A549 (cell line): ENCODE measurements around the gene TENM3. TPM values are rescaled to one million over a fixed set of nuclear protein-coding genes. Genes with fewer than 3 reads are reported as not detected.

Experiments
- ATAC-seq, 2 experiments: fragments of 200-7000 bp in 1 of 2; fragments of >200 bp in 1 of 2; cut with Nextera tagmentation in 1 of 2; cut with Tn5 transposase in 1 of 2; 3 replicates each; pipeline versions ENCODE4 v1.8.0 to v1.9.1; 2018 to 2020; ENCODE audit warnings: mild to moderate bottlenecking in 1 of 2, moderate library complexity in 1 of 2
- CTCF ChIA-PET: fragments of 300-600 bp; sonication (Branson Sonifier 250); formaldehyde crosslinking; extraction: SDS; loops from one replicate; lab custom pipeline; 2021; ENCODE audit warnings: antibody characterized with exemption, inconsistent platforms; lab: Yijun Ruan, JAX
- POLR2A ChIA-PET: fragments of 350-600 bp; formaldehyde crosslinking; extraction: SDS; loops from one replicate; lab custom pipeline; 2021; ENCODE audit warnings: antibody characterized with exemption, inconsistent platforms; lab: Yijun Ruan, JAX
- DNase-seq, 2 experiments: peaks; one replicate each; pipeline versions ENCODE4 v3.0.0 to v3.0.0-alpha.2; 2011 to 2016; ENCODE audit warnings: low read depth in 1 of 2, low spot score in 1 of 2
- FAIRE-seq: peaks from 2 replicates; lab custom pipeline; 2011; peaks lifted over from hg19 to GRCh38; lab: Jason Lieb, UNC
- H3K27ac ChIP-seq, 2 experiments: fragments of >200 bp; sonication (Bioruptor Twin); formaldehyde crosslinking; 3 replicates each; pipeline ENCODE4 v1.5.1; 2016 to 2017
- H3K4me1 ChIP-seq: fragments of >200 bp; sonication (Bioruptor Twin); formaldehyde crosslinking; 3 replicates; pipeline ENCODE4 v1.6.1; 2016
- H3K4me2 ChIP-seq: fragments of >200 bp; sonication (Bioruptor Twin); formaldehyde crosslinking; 3 replicates; pipeline ENCODE4 v1.6.1; 2016
- H3K4me3 ChIP-seq: fragments of >200 bp; sonication (Bioruptor Twin); formaldehyde crosslinking; 3 replicates; pipeline ENCODE4 v1.5.1; 2016
- H3K9me3 ChIP-seq: fragments of >200 bp; sonication (Bioruptor Twin); formaldehyde crosslinking; 3 replicates; pipeline ENCODE4 v1.6.1; 2016
- ATOH8 ChIP-seq: fragments of 250-450 bp; sonication (Bioruptor Pico); IDR thresholded peaks from 2 replicates; pipeline ENCODE4 v1.5.0; 2020; ENCODE audit warnings: low read depth, mild to moderate bottlenecking, moderate library complexity
- BCL3 ChIP-seq: fragments of >200 bp; sonication (Bioruptor Twin); formaldehyde crosslinking; IDR thresholded peaks from 3 replicates; pipeline ENCODE4 v1.6.1; 2016
- BHLHE40 ChIP-seq: IDR thresholded peaks from 2 replicates; pipeline ENCODE4 v1.6.1; 2012; ENCODE audit warnings: low read depth, low read length, inconsistent platforms
- CBX2 ChIP-seq: fragments of 200-600 bp; sonication (generic); IDR thresholded peaks from 2 replicates; pipeline ENCODE4 v1.6.1; 2016; ENCODE audit warnings: low read depth, mild to moderate bottlenecking, borderline replicate concordance
- CHD2 ChIP-seq: fragments of 150-350 bp; IDR thresholded peaks from 2 replicates; pipeline ENCODE4 v1.6.1; 2014; ENCODE audit warnings: low read length; ENCODE audit not compliant: partially characterized antibody
- CTCF ChIP-seq: fragments of >200 bp; sonication (Bioruptor Twin); formaldehyde crosslinking; IDR thresholded peaks from 3 replicates; pipeline ENCODE4 v1.5.1; 2016
- E2F6 ChIP-seq: IDR thresholded peaks from 2 replicates; pipeline ENCODE4 v1.6.1; 2012; ENCODE audit warnings: low read depth, borderline replicate concordance
- EHF ChIP-seq: fragments of 250-450 bp; sonication (Bioruptor Pico); IDR thresholded peaks from 2 replicates; pipeline ENCODE4 v1.5.0; 2020; ENCODE audit warnings: mild to moderate bottlenecking
- FOSL2 ChIP-seq, 2 experiments: fragments of 450-650 bp in 1 of 2; fragments of >200 bp in 1 of 2; sonication (Bioruptor Twin) in 1 of 2; formaldehyde crosslinking; IDR thresholded peaks; 2 replicates each; pipeline versions ENCODE4 v1.5.0 to v1.6.1; 2016 to 2020; ENCODE audit warnings: mild to moderate bottlenecking in 1 of 2, moderate library complexity in 1 of 2
- FOXS1 ChIP-seq: fragments of 250-450 bp; sonication (Bioruptor Pico); IDR thresholded peaks from 2 replicates; pipeline ENCODE4 v1.5.0; 2020; ENCODE audit warnings: mild to moderate bottlenecking, moderate library complexity
- HEYL ChIP-seq: fragments of 250-450 bp; sonication (Bioruptor Pico); IDR thresholded peaks from 2 replicates; pipeline ENCODE4 v1.8.0; 2021; ENCODE audit warnings: mild to moderate bottlenecking, moderate library complexity
- HOXA7 ChIP-seq: fragments of 250-450 bp; sonication (Bioruptor Pico); IDR thresholded peaks from 2 replicates; pipeline ENCODE4 v1.5.0; 2020; ENCODE audit warnings: mild to moderate bottlenecking, moderate library complexity
- HOXB13 ChIP-seq: fragments of 250-450 bp; sonication (Bioruptor Pico); IDR thresholded peaks from 2 replicates; pipeline ENCODE4 v1.5.0; 2020; ENCODE audit warnings: low read depth, mild to moderate bottlenecking, moderate library complexity
- JUNB ChIP-seq: fragments of >200 bp; sonication (Bioruptor Twin); formaldehyde crosslinking; IDR thresholded peaks from 2 replicates; pipeline ENCODE4 v1.6.1; 2016
- KDM5A ChIP-seq: fragments of 200-600 bp; sonication (generic); IDR thresholded peaks from 2 replicates; pipeline ENCODE4 v1.6.1; 2016; ENCODE audit warnings: antibody characterized with exemption, mild to moderate bottlenecking
- MAFK ChIP-seq: fragments of 450-650 bp; IDR thresholded peaks from 2 replicates; pipeline ENCODE4 v1.6.1; 2014; ENCODE audit not compliant: partially characterized antibody
- MAZ ChIP-seq: fragments of 150-350 bp; IDR thresholded peaks from 2 replicates; pipeline ENCODE4 v1.6.1; 2014; ENCODE audit warnings: antibody characterized with exemption, low read depth, low read length, borderline replicate concordance
- NPAS2 ChIP-seq: fragments of 250-450 bp; sonication (Bioruptor Pico); IDR thresholded peaks from 2 replicates; pipeline ENCODE4 v1.8.0; 2022; ENCODE audit warnings: mild to moderate bottlenecking, moderate library complexity, borderline replicate concordance
- RAD21 ChIP-seq, 2 experiments: fragments of >200 bp in 1 of 2; sonication (Bioruptor Twin) in 1 of 2; formaldehyde crosslinking in 1 of 2; IDR thresholded peaks in 1 of 2; conservative IDR thresholded peaks in 1 of 2; 2 replicates in 1 of 2; 3 replicates in 1 of 2; pipeline ENCODE4 v1.6.1; 2012 to 2018; ENCODE audit warnings: inconsistent platforms in 1 of 2
- RCOR1 ChIP-seq: fragments of 150-350 bp; IDR thresholded peaks from 2 replicates; pipeline ENCODE4 v1.6.1; 2014; ENCODE audit warnings: antibody characterized with exemption, low read length, low read depth
- RFX5 ChIP-seq: fragments of 450-650 bp; IDR thresholded peaks from 2 replicates; pipeline ENCODE4 v1.7.1; 2014; ENCODE audit warnings: antibody characterized with exemption, mild to moderate bottlenecking, moderate library complexity
- TFCP2L1 ChIP-seq: fragments of 250-450 bp; sonication (Bioruptor Pico); IDR thresholded peaks from 2 replicates; pipeline ENCODE4 v1.5.0; 2021; ENCODE audit warnings: mild to moderate bottlenecking
- ZNF302 ChIP-seq: fragments of 250-450 bp; sonication (Bioruptor Pico); IDR thresholded peaks from 2 replicates; pipeline ENCODE4 v1.9.0; 2021; ENCODE audit warnings: inconsistent platforms, mild to moderate bottlenecking, moderate library complexity
- WGBS: methylation state at CpG from one replicate; pipeline ENCODE4 v1.1.6; 2017; ENCODE audit errors: missing lambda C conversion rate; 5-methylcytosine and 5-hydroxymethylcytosine counted together
- polyA plus RNA-seq, 4 experiments: library from polyadenylated mRNA; depleted of rRNA in 3 of 4; stranded (reverse); fragments of >200 nt; fragmentation: RNase III in 1 of 4; extraction: RNeasy Plus Mini Kit Qiagen cat#74134 plus additional on column Dnase treatment in 1 of 4; gene quantifications; 2 replicates in 3 of 4; 3 replicates in 1 of 4; pipeline ENCODE4 v1.2.3, GENCODE V29; 2011 to 2017
- TF ChIP-seq, protein P1 (sequence below): fragments of 250-450 bp; sonication (Bioruptor Pico); IDR thresholded peaks from 2 replicates; pipeline ENCODE4 v1.5.0; 2021; ENCODE audit warnings: mild to moderate bottlenecking, moderate library complexity, borderline replicate concordance
- TF ChIP-seq, protein P2 (sequence below): fragments of >200 bp; sonication (Bioruptor Twin); formaldehyde crosslinking; IDR thresholded peaks from 2 replicates; pipeline ENCODE4 v1.6.1; 2016
- TF ChIP-seq, protein P3 (sequence below): fragments of 200-600 bp; sonication (generic); IDR thresholded peaks from 2 replicates; pipeline ENCODE4 v1.6.1; 2016; ENCODE audit warnings: antibody characterized with exemption, mild to moderate bottlenecking, moderate library complexity

The TENM3 gene
- polyA plus RNA-seq, 2 of the 4 experiments (the other 2 are of a cell fraction), result 2.4 to 7.3 TPM

DNA sequence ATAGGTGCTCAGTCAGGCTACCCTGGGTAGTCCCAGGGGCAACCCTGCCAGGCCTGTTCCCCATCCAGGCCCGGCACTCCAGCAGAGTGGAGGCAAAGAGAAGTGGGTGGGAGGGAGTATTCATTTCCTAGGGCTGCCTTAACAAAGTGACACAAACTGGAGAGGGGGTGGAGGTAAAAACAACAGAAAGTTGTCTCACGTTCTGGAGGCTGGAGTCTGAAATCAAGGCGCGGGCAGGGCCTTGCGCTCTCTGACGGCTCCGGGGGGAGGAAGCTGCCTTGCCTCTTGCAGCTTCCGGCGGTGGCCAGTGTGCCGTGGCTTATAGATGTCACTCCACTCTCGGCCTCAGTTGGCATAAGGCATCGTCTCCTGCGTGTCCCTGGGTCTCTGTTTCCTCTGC, 583.2 kb downstream of the TENM3 start:
- 90% methylated on average over 12 of the region's 13 CpGs for WGBS
- no peak for ATAC-seq
- H3K4me1 ChIP-seq, result no peaks in the 10 kb centered on the region
- no peak overlapping the region for H3K4me2 ChIP-seq
- no peak for FAIRE-seq
- ChIA-PET CTCF (no interaction called here), POLR2A (no interaction called here)
- no peak overlapping the region for H3K27ac ChIP-seq
- no peaks in the 10 kb centered on the region for H3K9me3 ChIP-seq
- TF ChIP-seq MAFK, result no peak
- no peak for TF ChIP-seq RFX5
- TF ChIP-seq BCL3, result no peak
- no peak for TF ChIP-seq ATOH8 (CRISPR knock-in tag)
- no peak for TF ChIP-seq BHLHE40
- TF ChIP-seq E2F6, result no peak
- no peak for TF ChIP-seq HOXB13
- TF ChIP-seq, protein P1, sequence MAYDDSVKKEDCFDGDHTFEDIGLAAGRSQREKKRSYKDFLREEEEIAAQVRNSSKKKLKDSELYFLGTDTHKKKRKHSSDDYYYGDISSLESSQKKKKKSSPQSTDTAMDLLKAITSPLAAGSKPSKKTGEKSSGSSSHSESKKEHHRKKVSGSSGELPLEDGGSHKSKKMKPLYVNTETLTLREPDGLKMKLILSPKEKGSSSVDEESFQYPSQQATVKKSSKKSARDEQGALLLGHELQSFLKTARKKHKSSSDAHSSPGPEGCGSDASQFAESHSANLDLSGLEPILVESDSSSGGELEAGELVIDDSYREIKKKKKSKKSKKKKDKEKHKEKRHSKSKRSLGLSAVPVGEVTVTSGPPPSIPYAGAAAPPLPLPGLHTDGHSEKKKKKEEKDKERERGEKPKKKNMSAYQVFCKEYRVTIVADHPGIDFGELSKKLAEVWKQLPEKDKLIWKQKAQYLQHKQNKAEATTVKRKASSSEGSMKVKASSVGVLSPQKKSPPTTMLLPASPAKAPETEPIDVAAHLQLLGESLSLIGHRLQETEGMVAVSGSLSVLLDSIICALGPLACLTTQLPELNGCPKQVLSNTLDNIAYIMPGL (CRISPR knock-in tag), result no peak
- TF ChIP-seq MAZ, result no peak
- no peak for TF ChIP-seq CBX2
- no peak for TF ChIP-seq RCOR1
- TF ChIP-seq RAD21 (conservative IDR thresholded peaks at IDR 0.05 in 1 of 2, IDR thresholded peaks at IDR 0.05 in 1 of 2), result no peak
- TF ChIP-seq, protein P2, sequence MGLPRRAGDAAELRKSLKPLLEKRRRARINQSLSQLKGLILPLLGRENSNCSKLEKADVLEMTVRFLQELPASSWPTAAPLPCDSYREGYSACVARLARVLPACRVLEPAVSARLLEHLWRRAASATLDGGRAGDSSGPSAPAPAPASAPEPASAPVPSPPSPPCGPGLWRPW, result no peak
- no peak for TF ChIP-seq JUNB
- DNase-seq, result no peak
- H3K4me3 ChIP-seq, result no peak overlapping the region

DNA sequence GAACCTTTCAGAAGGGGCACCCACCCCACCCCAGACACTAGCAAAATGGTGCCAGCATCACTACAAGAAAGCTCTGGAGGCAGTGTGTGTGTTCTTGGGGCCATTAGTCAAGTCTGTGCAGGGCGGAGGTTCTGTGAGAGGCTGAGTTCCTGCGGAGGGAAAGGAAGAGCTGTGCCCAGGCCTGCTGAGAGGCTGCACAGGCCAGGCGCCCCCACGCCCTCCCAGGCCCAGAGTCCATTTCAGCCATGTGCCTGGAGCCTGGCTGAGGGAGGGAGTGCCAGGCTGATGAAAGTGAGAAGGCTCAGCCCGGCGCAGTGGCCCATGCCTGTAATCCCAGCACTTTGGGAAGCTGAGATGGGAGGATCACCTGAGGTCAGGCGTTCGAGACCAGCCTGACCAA, 584.0 kb downstream of the TENM3 start:
- 91% methylated on average over 6 of the region's 8 CpGs for WGBS
- FAIRE-seq (no peak), ATAC-seq (no peak)

More for the DNA sequence above, 584.0 kb downstream of the TENM3 start:
- CTCF ChIA-PET, result no interaction called here
- DNase-seq, result no peak
- H3K4me1 ChIP-seq, result no peaks in the 10 kb centered on the region
- H3K4me3 ChIP-seq, result no peak overlapping the region
- POLR2A ChIA-PET, result no interaction called here
- no peak overlapping the region for H3K4me2 ChIP-seq
- TF ChIP-seq FOSL2 (IDR thresholded peaks at IDR 0.05) (no peak), FOSL2 (CRISPR knock-in tag; IDR thresholded peaks at IDR 0.05) (no peak), HEYL (CRISPR knock-in tag) (no peak), NPAS2 (no peak), KDM5A (no peak), FOXS1 (no peak), EHF (CRISPR knock-in tag) (no peak), ZNF302 (CRISPR knock-in tag) (no peak), CBX2 (no peak), CTCF (no peak), HOXA7 (CRISPR knock-in tag) (no peak), TFCP2L1 (CRISPR knock-in tag) (no peak), CHD2 (no peak), HOXB13 (no peak)
- TF ChIP-seq, protein P3, sequence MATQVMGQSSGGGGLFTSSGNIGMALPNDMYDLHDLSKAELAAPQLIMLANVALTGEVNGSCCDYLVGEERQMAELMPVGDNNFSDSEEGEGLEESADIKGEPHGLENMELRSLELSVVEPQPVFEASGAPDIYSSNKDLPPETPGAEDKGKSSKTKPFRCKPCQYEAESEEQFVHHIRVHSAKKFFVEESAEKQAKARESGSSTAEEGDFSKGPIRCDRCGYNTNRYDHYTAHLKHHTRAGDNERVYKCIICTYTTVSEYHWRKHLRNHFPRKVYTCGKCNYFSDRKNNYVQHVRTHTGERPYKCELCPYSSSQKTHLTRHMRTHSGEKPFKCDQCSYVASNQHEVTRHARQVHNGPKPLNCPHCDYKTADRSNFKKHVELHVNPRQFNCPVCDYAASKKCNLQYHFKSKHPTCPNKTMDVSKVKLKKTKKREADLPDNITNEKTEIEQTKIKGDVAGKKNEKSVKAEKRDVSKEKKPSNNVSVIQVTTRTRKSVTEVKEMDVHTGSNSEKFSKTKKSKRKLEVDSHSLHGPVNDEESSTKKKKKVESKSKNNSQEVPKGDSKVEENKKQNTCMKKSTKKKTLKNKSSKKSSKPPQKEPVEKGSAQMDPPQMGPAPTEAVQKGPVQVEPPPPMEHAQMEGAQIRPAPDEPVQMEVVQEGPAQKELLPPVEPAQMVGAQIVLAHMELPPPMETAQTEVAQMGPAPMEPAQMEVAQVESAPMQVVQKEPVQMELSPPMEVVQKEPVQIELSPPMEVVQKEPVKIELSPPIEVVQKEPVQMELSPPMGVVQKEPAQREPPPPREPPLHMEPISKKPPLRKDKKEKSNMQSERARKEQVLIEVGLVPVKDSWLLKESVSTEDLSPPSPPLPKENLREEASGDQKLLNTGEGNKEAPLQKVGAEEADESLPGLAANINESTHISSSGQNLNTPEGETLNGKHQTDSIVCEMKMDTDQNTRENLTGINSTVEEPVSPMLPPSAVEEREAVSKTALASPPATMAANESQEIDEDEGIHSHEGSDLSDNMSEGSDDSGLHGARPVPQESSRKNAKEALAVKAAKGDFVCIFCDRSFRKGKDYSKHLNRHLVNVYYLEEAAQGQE, result no peak
- no peak overlapping the region for H3K27ac ChIP-seq
- H3K9me3 ChIP-seq, result no peaks in the 10 kb centered on the region
